K562 (cell line): ENCODE data around the gene NUP62CL. TPM values are rescaled to one million over a fixed set of nuclear protein-coding genes. Genes with fewer than 3 reads are reported as not detected.

ENCODE experiments used
- ELK1 ChIP-seq: sonication (generic); formaldehyde crosslinking; IDR thresholded peaks from 2 replicates; pipeline ENCODE4 v1.8.1; 2022; ENCODE audit warnings: missing genetic modification reagents
- FOXA3 ChIP-seq, 2 experiments: fragments of 450-650 bp in 1 of 2; sonication (generic) in 1 of 2; formaldehyde crosslinking; IDR thresholded peaks in 1 of 2; conservative IDR thresholded peaks in 1 of 2; 2 replicates each; pipeline versions ENCODE4 v1.4.0 to v1.8.0; 2020 to 2022; ENCODE audit warnings: mild to moderate bottlenecking in 2 of 2, missing genetic modification reagents in 1 of 2
- HBP1 ChIP-seq: fragments of 450-650 bp; formaldehyde crosslinking; IDR thresholded peaks from 2 replicates; pipeline ENCODE4 v1.4.0; 2022; ENCODE audit warnings: missing genetic modification characterization
- HMG20B ChIP-seq: fragments of 250-450 bp; sonication (Bioruptor Pico); IDR thresholded peaks from 2 replicates; pipeline ENCODE4 v1.5.0; 2021; ENCODE audit warnings: mild to moderate bottlenecking
- HOXB6 ChIP-seq: fragments of 250-450 bp; sonication (Bioruptor Pico); IDR thresholded peaks from 2 replicates; pipeline ENCODE4 v1.5.1; 2022; ENCODE audit warnings: mild to moderate bottlenecking, borderline replicate concordance
- KDM4B ChIP-seq, 2 experiments: fragments of 450-650 bp in 1 of 2; sonication (generic) in 1 of 2; IDR thresholded peaks; 2 replicates each; pipeline ENCODE4 v1.6.1; 2016 to 2017; ENCODE audit warnings: borderline replicate concordance in 2 of 2, antibody characterized with exemption in 1 of 2, low read depth in 1 of 2, mild to moderate bottlenecking in 1 of 2
- MCM3 ChIP-seq: fragments of 450-650 bp; IDR thresholded peaks from 2 replicates; pipeline ENCODE4 v1.6.1; 2016
- MNT ChIP-seq, 2 experiments: fragments of 450-650 bp; conservative IDR thresholded peaks; 2 replicates each; pipeline ENCODE4 v1.6.1; 2017; ENCODE audit warnings: mild to moderate bottlenecking in 2 of 2, moderate library complexity in 2 of 2
- NR3C1 ChIP-seq: sonication (generic); formaldehyde crosslinking; IDR thresholded peaks from 2 replicates; pipeline ENCODE4 v1.8.1; 2022; ENCODE audit warnings: missing genetic modification reagents
- RCOR1 ChIP-seq, 2 experiments: IDR thresholded peaks; 2 replicates each; pipeline ENCODE4 v1.6.1; 2012; ENCODE audit warnings: low read depth in 2 of 2, low read length in 2 of 2, borderline replicate concordance in 1 of 2, improper control_type of control experiment in 1 of 2
- RFX7 ChIP-seq: fragments of 250-450 bp; sonication (Bioruptor Pico); IDR thresholded peaks from 2 replicates; pipeline ENCODE4 v1.5.1; 2021; ENCODE audit warnings: mild to moderate bottlenecking
- SMAD4 ChIP-seq: fragments of 250-450 bp; sonication (Bioruptor Pico); conservative IDR thresholded peaks from 2 replicates; pipeline ENCODE4 v1.8.0; 2021; ENCODE audit warnings: inconsistent platforms, mild to moderate bottlenecking, moderate library complexity
- SMARCA4 ChIP-seq: fragments of 450-650 bp; IDR thresholded peaks from 2 replicates; pipeline ENCODE4 v1.6.1; 2016
- SRSF3 ChIP-seq: fragments of 200-400 bp; formaldehyde crosslinking; IDR thresholded peaks from 2 replicates; pipeline ENCODE4 v1.6.1; 2016; ENCODE audit warnings: mild to moderate bottlenecking, low read length, moderate library complexity; ENCODE audit not compliant: insufficient read depth
- TCF3 ChIP-seq: sonication (generic); formaldehyde crosslinking; IDR thresholded peaks from 2 replicates; pipeline ENCODE4 v1.4.0; 2020; ENCODE audit warnings: mild to moderate bottlenecking, missing genetic modification reagents
- USF1 ChIP-seq: sonication (generic); formaldehyde crosslinking; IDR thresholded peaks from 2 replicates; pipeline ENCODE4 v1.9.0; 2022; ENCODE audit warnings: mild to moderate bottlenecking, missing genetic modification reagents
- ZBTB26 ChIP-seq: fragments of 450-650 bp; formaldehyde crosslinking; IDR thresholded peaks from 2 replicates; pipeline ENCODE4 v1.4.0; 2022; ENCODE audit warnings: missing genetic modification characterization
- ZFP30 ChIP-seq: fragments of 250-450 bp; sonication (Bioruptor Pico); IDR thresholded peaks from 2 replicates; pipeline ENCODE4 v1.8.0; 2022; ENCODE audit warnings: moderate library complexity, mild to moderate bottlenecking, inconsistent platforms, borderline replicate concordance
- ZKSCAN3 ChIP-seq: fragments of 250-450 bp; sonication (Bioruptor Pico); IDR thresholded peaks from 2 replicates; pipeline ENCODE4 v1.4.0; 2020
- ZNF436 ChIP-seq: fragments of 250-450, 450-650 bp; sonication (Bioruptor Pico); formaldehyde crosslinking; IDR thresholded peaks from 2 replicates; pipeline ENCODE4 v1.7.0; 2020; ENCODE audit warnings: mild to moderate bottlenecking
- ZNF445 ChIP-seq: fragments of 250-450 bp; sonication (Bioruptor Pico); IDR thresholded peaks from 2 replicates; pipeline ENCODE4 v1.4.0; 2020; ENCODE audit warnings: low read depth, mild to moderate bottlenecking, moderate library complexity
- ZNF586 ChIP-seq: fragments of 450-650 bp; formaldehyde crosslinking; conservative IDR thresholded peaks from 2 replicates; pipeline ENCODE4 v1.4.0; 2020; ENCODE audit warnings: mild to moderate bottlenecking, moderate library complexity
- polyA plus RNA-seq, 8 experiments: library from polyadenylated mRNA; depleted of rRNA in 4 of 8; stranded (reverse) in 5 of 8; unstranded in 3 of 8; fragments of >200 nt; fragmentation: Nextera tagmentation in 2 of 8; fragmentation: Illumina TruSeq in 1 of 8; extraction: Ambion mirVana in 2 of 8; extraction: Trizol in 1 of 8; gene quantifications; 2 replicates each; pipeline versions ENCODE4 v1.2.1 to v1.2.3, GENCODE V29; 2011 to 2014; ENCODE audit warnings: inconsistent platforms in 1 of 8, missing spikeins in 1 of 8
- total RNA-seq, 7 experiments: library from RNA; depleted of rRNA in 6 of 7; stranded (reverse); fragments of >200 nt in 6 of 7; fragmentation: Illumina TruSeq in 2 of 7; extraction: Trizol in 2 of 7; gene quantifications; 2 replicates each; pipeline versions ENCODE4 v1.2.1 to v1.2.3, GENCODE V29; 2011 to 2021; ENCODE audit warnings: low replicate concordance in 1 of 7

Gene NUP62CL
- total and polyA plus RNA-seq, 9 of the 15 experiments (the other 6 are each of a cell fraction or from before 2014, with no cell fraction given), result 29.7 to 101 (median 42.7) TPM

GRCh38 chrX:107154787-107155620, 51.2 kb downstream of the NUP62CL start (continued):
- TF ChIP-seq MNT (conservative IDR thresholded peaks at IDR 0.05), result peak; percentile 35 to 49; a peak in 3 of 4 replicates
- no peak for TF ChIP-seq ELK1 (CRISPR knock-in tag)
- no peak for TF ChIP-seq ZKSCAN3 (CRISPR knock-in tag)
- TF ChIP-seq HMG20B (CRISPR knock-in tag), result no peak
- no peak for TF ChIP-seq SRSF3
- TF ChIP-seq ZBTB26 (CRISPR knock-in tag), result no peak
- TF ChIP-seq SMARCA4, result 0 out of 2 replicates have a peak, but pooled peaks have one; percentile 13
- TF ChIP-seq ZNF445 (CRISPR knock-in tag), result no peak
- no peak for TF ChIP-seq ZNF436
- TF ChIP-seq HBP1 (CRISPR knock-in tag), result no peak
- TF ChIP-seq RCOR1 (IDR thresholded peaks at IDR 0.05; ENCODE audit: borderline replicate concordance in 1 of 2, low read depth in 2 of 2, low read length in 2 of 2), result no peak
- no peak for TF ChIP-seq SMAD4
- TF ChIP-seq USF1 (CRISPR knock-in tag), result no peak
- TF ChIP-seq TCF3 (CRISPR knock-in tag), result no peak
- no peak for TF ChIP-seq NR3C1 (CRISPR knock-in tag)
- no peak for TF ChIP-seq RFX7 (CRISPR knock-in tag)
- TF ChIP-seq HOXB6 (CRISPR knock-in tag), result no peak
- TF ChIP-seq KDM4B (IDR thresholded peaks at IDR 0.05; ENCODE audit: borderline replicate concordance in 2 of 2, low read depth in 1 of 2), result no peak
- no peak for TF ChIP-seq ZNF586 (CRISPR knock-in tag)
- no peak for TF ChIP-seq FOXA3 (CRISPR knock-in tag; conservative IDR thresholded peaks at IDR 0.05 in 1 of 2, IDR thresholded peaks at IDR 0.05 in 1 of 2)
- TF ChIP-seq ZFP30 (CRISPR knock-in tag), result no peak
- TF ChIP-seq MCM3, result no peak
